ENCODE data around the gene MAT2A.

DNA sequence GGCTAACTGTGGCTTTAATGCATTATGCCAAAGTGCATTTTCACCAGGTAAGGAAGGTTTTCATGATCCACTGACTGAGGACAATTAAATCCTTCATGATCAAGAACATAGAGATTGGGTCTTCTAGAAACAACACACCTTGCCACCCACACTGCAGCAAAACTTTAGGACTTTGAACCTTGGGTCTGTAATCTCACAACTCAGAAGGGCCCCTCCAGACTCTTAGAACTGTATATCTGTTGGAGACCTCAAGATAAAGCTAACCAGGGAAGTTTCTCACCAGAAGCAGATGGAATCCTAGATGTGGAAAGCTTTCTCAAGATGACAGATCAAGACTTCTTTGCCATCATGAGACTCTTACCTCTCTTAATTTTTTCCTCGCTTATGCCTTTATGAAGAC lies 42.5 kb upstream of the MAT2A start:
- TF ChIP-seq, protein P1, sequence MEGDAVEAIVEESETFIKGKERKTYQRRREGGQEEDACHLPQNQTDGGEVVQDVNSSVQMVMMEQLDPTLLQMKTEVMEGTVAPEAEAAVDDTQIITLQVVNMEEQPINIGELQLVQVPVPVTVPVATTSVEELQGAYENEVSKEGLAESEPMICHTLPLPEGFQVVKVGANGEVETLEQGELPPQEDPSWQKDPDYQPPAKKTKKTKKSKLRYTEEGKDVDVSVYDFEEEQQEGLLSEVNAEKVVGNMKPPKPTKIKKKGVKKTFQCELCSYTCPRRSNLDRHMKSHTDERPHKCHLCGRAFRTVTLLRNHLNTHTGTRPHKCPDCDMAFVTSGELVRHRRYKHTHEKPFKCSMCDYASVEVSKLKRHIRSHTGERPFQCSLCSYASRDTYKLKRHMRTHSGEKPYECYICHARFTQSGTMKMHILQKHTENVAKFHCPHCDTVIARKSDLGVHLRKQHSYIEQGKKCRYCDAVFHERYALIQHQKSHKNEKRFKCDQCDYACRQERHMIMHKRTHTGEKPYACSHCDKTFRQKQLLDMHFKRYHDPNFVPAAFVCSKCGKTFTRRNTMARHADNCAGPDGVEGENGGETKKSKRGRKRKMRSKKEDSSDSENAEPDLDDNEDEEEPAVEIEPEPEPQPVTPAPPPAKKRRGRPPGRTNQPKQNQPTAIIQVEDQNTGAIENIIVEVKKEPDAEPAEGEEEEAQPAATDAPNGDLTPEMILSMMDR (IDR thresholded peaks at IDR 0.05) = no peak
- no peak for TF ChIP-seq POLR2AphosphoS5 (IDR thresholded peaks at IDR 0.05)
- no peak for TF ChIP-seq POLR2A (IDR thresholded peaks at IDR 0.05)
